NCI-H526 (cell line): ENCODE results near the gene PLEK.
A peak's percentile ranks its signal among the peaks of the same experiment; 100 is the strongest.
"Not testable (repeated sequence)": the region's sequence is repeated elsewhere in the genome, so short reads cannot be mapped to it uniquely, and the experiment has no call there.

Source experiments
- DNase-seq, 2 experiments: peaks; one replicate each; lab custom pipeline; 2025; lab: John Stamatoyannopoulos, UW

The PLEK gene

GRCh38 chr2:68441179-68441993, 76.3 kb downstream of the PLEK start:
- peak; percentile 87 to 96 for DNase-seq

DNA sequence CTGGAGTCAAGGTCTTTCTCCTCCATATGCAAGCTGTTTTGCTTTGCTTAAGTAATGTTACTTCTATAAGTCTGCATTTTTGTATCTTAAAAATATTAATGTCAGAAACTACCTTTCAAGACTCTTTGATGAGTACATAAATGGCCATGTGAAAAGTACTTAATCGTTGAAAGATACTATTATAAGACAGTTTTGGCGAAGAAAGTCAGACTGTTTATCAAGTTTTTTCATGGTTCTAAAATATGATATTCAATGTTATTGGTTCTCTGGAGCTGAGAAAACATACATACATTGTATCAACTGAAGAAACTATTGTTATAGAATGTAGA, 76.9 kb downstream of the PLEK start:
- DNase-seq: no peak

DNA sequence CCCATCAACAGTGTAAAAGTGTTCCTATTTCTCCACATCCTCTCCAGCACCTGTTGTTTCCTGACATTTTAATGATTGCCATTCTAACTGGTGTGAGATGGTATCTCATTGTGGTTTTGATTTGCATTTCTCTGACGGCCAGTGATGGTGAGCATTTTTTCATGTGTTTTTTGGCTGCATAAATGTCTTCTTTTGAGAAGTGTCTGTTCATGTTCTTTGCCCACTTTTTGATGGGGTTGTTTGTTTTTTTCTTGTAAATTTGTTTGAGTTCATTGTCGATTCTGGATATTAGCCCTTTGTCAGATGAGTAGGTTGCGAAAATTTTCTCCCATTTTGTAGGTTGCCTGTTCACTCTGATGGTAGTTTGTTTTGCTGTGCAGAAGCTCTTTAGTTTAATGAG, 81.3 kb downstream of the PLEK start:
- DNase-seq: not testable (repeated sequence)
